ENCODE data around the gene NOS3. TPM values are rescaled to one million over a fixed set of nuclear protein-coding genes. Genes with fewer than 3 reads are reported as not detected.

The NOS3 gene
- total RNA-seq, 4 donors from 2014 or later: 1.4 to 3.2 (median 2.2) TPM

- Histone ChIP-seq H3K36me3 (no peaks in the 10 kb centered on the region), H3K9me3 (no peaks in the 10 kb centered on the region), H3K27ac (peak overlapping the region in 1 of 4 donors; percentile 6), H3K4me1 (peaks cover 14 to 45% (median 20%) of the 10 kb centered on the region in 3 donors), H3K4me3 (peak overlapping the region in 3 of 4 donors; percentile 16 to 60 (median 38)), H3K27me3 (peaks cover 0 to 73% (median 2%) of the 10 kb centered on the region in 4 donors)
- intact Hi-C loops (cut with DNase I): no loop called here
- no peak for TF ChIP-seq CTCF (IDR thresholded peaks at IDR 0.05)
- no peak for TF ChIP-seq POLR2A (IDR thresholded peaks at IDR 0.05)
- WGBS, 2 donors: 17 to 100% methylated on average over 1 of the region's 20 CpGs
- DNase-seq: no peak
Observed at GRCh38 chr7:151019130-151019447, 28.3 kb downstream of the NOS3 start.

GRCh38 chr7:151020231-151020630, 29.4 kb downstream of the NOS3 start:
- peaks cover 0 to 61% (median 2%) of the 10 kb centered on the region in 4 donors for H3K27me3 ChIP-seq
- no peak overlapping the region for H3K4me3 ChIP-seq
- H3K9me3 ChIP-seq: no peaks in the 10 kb centered on the region
- peaks cover 14 to 35% (median 20%) of the 10 kb centered on the region in 3 donors for H3K4me1 ChIP-seq
- no peaks in the 10 kb centered on the region for H3K36me3 ChIP-seq
- 0 to 60% methylated on average over 1 of the region's 7 CpGs for WGBS, 2 donors
- H3K27ac ChIP-seq: no peak overlapping the region
- intact Hi-C loops (cut with DNase I): no loop called here
- no peak for DNase-seq
- TF ChIP-seq CTCF (IDR thresholded peaks at IDR 0.05) (no peak), POLR2A (IDR thresholded peaks at IDR 0.05) (no peak)

GRCh38 chr7:151023232-151023631, 32.4 kb downstream of the NOS3 start:
- DNase-seq: no peak
- Histone ChIP-seq H3K27me3 (peaks cover 0 to 31% (median 2%) of the 10 kb centered on the region in 4 donors), H3K36me3 (no peaks in the 10 kb centered on the region), H3K27ac (no peak overlapping the region), H3K9me3 (no peaks in the 10 kb centered on the region), H3K4me3 (peak overlapping the region in 3 of 4 donors; percentile 11 to 27 (median 12)), H3K4me1 (peaks cover 15 to 52% (median 22%) of the 10 kb centered on the region in 3 donors)
- TF ChIP-seq CTCF (IDR thresholded peaks at IDR 0.05) (no peak), POLR2A (IDR thresholded peaks at IDR 0.05) (no peak)
- intact Hi-C loops (cut with DNase I): no loop called here
- 38 to 87% methylated on average over 4 to 10 of the region's 10 CpGs for WGBS, 2 donors

GRCh38 chr7:151024435-151025056, 33.7 kb downstream of the NOS3 start, which contains the start of gene ATG9B:
Gene ATG9B (minus strand): TSS chr7:151024494. CDS start chr7:151024423, 71 bp downstream.
- DNase-seq: no peak
- 64 to 75% methylated on average over 3 to 4 of the region's 4 CpGs for WGBS, 2 donors
- intact Hi-C loops (cut with DNase I): loop anchor here (5.0 kb wide), 1 partner anchor 88 kb away; no protein-coding TSS in a partner anchor
- Histone ChIP-seq H3K27ac (peak within 1 kb of the TSS in 3 of 4 donors; percentile 8 to 89 (median 60)), H3K36me3 (no peaks in the 10 kb centered on the region), H3K4me3 (peak within 1 kb of the TSS in 3 of 4 donors; percentile 11 to 27 (median 12)), H3K9me3 (no peaks in the 10 kb centered on the region), H3K4me1 (peaks cover 14 to 48% (median 14%) of the 10 kb centered on the region in 3 donors), H3K27me3 (peaks cover 0 to 18% (median 0%) of the 10 kb centered on the region in 4 donors)
- TF ChIP-seq CTCF (IDR thresholded peaks at IDR 0.05) (no peak), POLR2A (IDR thresholded peaks at IDR 0.05) (no peak)

GRCh38 chr7:151025924-151026671, 35.3 kb downstream of the NOS3 start:
- peaks cover 0 to 6% (median 0%) of the 10 kb centered on the region in 3 donors for H3K36me3 ChIP-seq
- WGBS, 2 donors: 76 to 79% methylated on average over 4 of the region's 4 CpGs
- intact Hi-C loops (cut with DNase I): loop anchor here (5.0 kb wide), 1 partner anchor 86 kb away; no protein-coding TSS in a partner anchor
- no peak for DNase-seq
- TF ChIP-seq CTCF (IDR thresholded peaks at IDR 0.05) (no peak), POLR2A (IDR thresholded peaks at IDR 0.05) (no peak)
- H3K4me3 ChIP-seq: no peak overlapping the region
- peak overlapping the region; percentile 6 to 96 (median 80) for H3K27ac ChIP-seq
- H3K9me3 ChIP-seq: no peaks in the 10 kb centered on the region
- H3K27me3 ChIP-seq: peaks cover 0 to 3% (median 0%) of the 10 kb centered on the region in 4 donors
- peaks cover 13 to 46% (median 15%) of the 10 kb centered on the region in 3 donors for H3K4me1 ChIP-seq

Measured in esophagus squamous epithelium (tissue), 5 donors.